Right lung (tissue), 5 donors: Measurements from ENCODE around the gene C4orf50. TPM values are rescaled to one million over a fixed set of nuclear protein-coding genes. Genes with fewer than 3 reads are reported as not detected.

ENCODE experiments used
- DNase-seq, 2 donors: peaks; one replicate each; pipeline ENCODE4 v3.0.0-alpha.2; 2013
- polyA plus RNA-seq, 5 donors: library from polyadenylated mRNA; unstranded; fragments of 120-200 nt; gene quantifications; one replicate each; pipeline versions ENCODE4 v1.2.1 to v1.2.3, GENCODE V29; 2013; ENCODE audit warnings: inconsistent platforms in 1 of 5, low replicate concordance in 1 of 5; ENCODE audit not compliant: insufficient read length in 5 of 5, insufficient read depth in 1 of 5

Gene C4orf50
- polyA plus RNA-seq, 5 donors, result 0.01 to 0.03 (median 0.01) TPM; not detected in 1

- peak in 1 of 2 donors; percentile 61 for DNase-seq
These were observed 128.0 kb downstream of the C4orf50 start for GRCh38 chr4:5890063-5890727.

DNA sequence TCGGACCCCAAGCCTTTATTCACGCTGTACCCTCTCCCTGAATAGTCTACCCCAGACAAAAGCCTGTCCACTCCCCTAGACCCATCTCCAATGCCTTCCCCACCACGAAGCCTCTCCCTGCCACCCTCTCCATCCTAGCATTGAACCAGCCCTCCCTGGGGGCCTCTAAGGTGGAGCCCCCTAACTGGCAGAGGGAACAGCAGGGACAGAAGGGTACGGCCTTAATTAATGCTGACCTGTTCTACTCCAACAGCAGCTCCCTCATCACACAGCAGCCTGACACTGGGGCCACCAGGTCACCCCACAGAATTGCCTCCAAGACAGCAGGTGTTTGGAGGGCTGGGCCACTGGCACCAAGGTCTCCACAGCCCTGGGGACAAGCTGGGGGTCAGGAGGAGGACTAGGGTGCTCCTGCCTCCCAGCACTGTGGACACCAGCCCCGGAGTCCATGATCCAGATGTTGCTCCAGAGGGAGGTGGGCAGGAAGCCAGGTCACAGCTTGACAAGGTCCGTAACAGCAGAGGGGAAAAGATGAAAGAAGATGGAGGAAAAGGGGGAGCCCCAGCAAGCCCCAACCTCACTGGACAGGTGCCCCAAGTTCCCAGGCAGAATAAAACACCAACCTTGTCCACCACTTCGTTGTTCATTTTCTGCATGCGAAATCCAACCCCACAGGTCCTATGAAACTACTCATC is 129.1 kb downstream of the C4orf50 start:
- DNase-seq, result no peak

GRCh38 chr4:5888222-5889001 is 129.8 kb downstream of the C4orf50 start:
- DNase-seq, result no peak

GRCh38 chr4:5887361-5888221 is 130.6 kb downstream of the C4orf50 start:
- DNase-seq, result no peak

DNA sequence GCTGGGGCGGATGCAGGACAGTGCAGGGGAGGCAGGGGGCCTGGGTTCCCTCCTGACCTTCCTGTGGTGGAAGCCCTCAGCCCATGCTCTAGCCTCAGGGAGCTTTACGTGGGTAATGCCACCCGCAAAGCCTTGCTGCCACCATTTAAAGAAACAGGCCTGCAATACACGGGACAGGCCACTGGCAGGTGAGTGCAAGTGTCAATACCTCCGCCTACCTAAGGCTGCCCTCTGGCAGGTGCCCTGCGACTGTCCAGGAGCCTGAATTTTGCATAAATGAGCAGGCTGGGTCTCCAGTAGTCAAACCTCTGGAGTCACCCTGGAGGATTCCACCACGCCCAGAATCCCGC is 131.2 kb downstream of the C4orf50 start:
- no peak for DNase-seq

- no peak for DNase-seq
These were observed 132.5 kb downstream of the C4orf50 start for GRCh38 chr4:5885733-5886132.

GRCh38 chr4:5884796-5885195 is 133.4 kb downstream of the C4orf50 start:
- no peak for DNase-seq

DNA sequence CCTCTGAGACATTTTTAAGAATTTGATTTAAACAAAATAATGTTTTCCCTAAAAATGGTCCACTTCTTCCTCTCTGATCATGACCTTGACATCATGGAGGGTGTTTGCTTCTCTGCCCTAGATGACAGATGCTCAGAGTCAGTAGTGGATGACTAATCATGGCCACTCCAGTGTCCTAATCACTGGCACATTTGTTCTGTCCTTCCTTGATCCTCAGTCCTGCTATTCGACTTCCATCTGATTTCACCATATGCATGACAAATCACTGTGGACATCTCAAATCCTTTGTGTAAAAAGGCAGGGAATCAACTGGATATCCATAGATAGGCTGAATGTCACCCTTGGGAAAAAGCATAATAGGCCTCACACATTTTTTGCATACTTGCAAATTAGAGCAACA is 134.3 kb downstream of the C4orf50 start:
- DNase-seq, result no peak

- DNase-seq, result no peak
These were observed 135.3 kb downstream of the C4orf50 start for GRCh38 chr4:5882947-5883346.

DNA sequence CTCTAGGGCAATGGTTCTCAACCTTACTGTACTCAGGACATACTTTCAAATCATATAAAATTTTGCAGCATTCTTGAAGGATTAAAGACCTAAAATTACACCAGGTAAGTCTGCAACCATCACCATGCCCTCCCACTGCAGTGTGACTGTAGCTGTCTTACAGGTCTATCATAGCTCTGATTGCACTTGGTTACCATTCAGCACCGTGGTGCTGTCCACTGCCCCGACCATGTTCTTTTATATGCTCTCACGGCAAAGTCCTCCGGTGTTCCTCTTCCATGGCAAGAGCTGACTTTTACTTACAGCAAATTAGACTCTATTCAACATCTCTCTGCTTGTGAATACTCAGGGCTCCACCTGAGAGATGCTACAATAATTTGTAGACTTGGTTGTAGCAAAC is 136.9 kb downstream of the C4orf50 start:
- DNase-seq, result no peak

- DNase-seq, result no peak
These were observed 139.9 kb downstream of the C4orf50 start for GRCh38 chr4:5878359-5878758.

DNA sequence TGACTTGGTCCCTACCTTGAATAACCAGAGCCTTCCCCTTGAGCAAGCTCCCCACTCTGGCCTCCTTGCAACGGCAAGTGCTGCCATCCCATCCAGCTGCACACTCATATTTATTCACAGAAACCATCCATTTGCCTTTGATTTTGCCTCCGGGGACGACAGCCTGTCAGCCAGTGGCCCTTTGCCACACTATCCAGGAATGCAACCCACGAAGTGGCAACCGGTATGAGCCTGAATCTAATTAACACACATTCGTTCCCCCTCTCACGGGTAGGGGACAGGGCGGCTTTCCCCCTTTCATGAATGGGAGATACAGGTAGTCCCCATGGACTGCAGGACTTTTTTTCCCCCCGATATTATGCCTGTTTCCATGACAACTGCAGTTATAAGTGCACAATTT is 140.8 kb downstream of the C4orf50 start:
- no peak for DNase-seq

DNA sequence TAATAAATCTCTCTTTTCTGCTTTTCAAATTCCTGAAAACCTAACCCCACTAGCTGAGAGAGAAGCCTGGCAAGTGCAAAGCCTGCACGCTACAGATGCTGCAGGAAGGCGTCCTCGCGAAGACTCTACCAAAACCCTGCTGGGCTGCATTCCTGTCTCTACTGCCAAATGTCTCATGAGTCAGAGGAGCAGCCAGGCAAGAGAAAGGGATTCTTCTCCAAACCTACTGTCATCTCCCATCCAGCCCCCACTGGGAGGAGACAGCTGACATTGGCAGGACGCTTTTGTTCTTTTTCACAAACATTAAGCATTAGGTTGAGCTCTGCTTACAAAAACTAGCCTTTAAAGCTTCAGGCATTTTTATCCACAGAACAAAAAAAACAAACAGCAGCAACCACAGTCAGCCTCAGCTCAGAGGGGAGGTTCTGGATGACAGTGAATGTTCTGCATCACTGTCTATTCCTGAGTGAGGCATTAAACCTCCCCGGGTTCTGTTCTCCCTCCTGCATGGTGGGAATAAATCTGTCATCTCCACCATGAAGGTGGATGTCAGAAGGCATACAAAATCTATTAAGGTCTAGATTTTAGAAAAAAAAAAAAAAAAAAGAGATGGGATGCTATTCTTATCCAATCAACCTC is 143.3 kb downstream of the C4orf50 start:
- DNase-seq, result no peak

GRCh38 chr4:5870701-5871100 is 147.5 kb downstream of the C4orf50 start:
- DNase-seq, result no peak

GRCh38 chr4:5869966-5870619 is 148.1 kb downstream of the C4orf50 start:
- DNase-seq, result no peak

- DNase-seq, result no peak
These were observed 150.4 kb downstream of the C4orf50 start for GRCh38 chr4:5867866-5868265.

DNA sequence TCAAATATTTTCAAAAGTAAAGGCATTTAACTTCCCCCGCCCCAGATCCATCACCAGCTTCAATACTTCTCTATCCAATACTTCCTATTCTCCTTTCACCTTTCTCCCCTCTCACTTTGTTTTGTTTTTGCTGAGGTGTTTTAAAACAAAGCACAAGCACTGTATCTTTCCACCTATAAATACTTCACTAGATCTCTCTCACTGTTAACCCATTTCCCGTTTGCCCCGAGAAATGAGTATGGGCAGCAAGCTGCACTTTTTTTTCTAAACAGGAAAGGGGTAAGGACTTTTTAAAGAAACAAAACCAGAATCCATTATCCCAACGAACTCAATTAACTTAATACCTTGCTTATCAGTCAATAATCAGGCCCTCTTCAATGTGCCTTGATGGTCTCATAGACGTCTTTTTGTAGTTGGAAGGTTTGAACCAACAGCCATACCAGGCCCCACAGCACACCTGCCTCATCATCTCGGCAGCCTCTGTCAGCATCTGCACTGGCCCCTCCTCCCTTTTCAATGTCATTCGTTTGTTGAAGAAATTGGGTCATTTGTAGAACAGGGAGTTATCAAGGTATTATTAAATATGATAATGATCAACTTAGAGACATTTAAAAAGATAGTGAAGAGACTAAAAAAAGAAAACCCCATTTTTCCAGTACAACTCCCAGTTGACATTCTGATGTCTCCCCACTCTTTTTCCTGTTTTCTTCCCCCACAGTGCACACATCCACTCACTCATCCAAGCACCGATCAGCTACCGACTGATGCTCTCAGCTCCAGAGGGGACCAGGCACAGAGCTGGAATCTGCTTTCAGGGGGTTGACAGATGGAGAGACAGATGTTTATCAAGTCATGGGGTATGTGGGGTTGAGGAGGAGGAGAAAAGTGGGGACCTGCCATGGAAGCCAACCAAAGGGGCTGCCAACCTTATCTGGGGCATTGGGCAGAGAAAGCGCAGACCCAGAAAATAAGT is 151.1 kb downstream of the C4orf50 start:
- no peak for DNase-seq

GRCh38 chr4:5865896-5866599 is 152.2 kb downstream of the C4orf50 start:
- no peak for DNase-seq
